Transverse colon (tissue), 4 donors: ENCODE measurements around the gene FSCN2. TPM values are rescaled to one million over a fixed set of nuclear protein-coding genes. Genes with fewer than 3 reads are reported as not detected.

ENCODE experiments used
- DNase-seq: peaks from one replicate; pipeline ENCODE4 v3.0.0-alpha.2; 2019
- H3K27ac ChIP-seq, 4 donors: fragments of 200-600 bp; sonication (generic); 2 replicates each; pipeline ENCODE4 v1.5.1; 2016 to 2018; ENCODE audit warnings: inconsistent platforms in 4 of 4
- H3K27me3 ChIP-seq: fragments of 200-600 bp; sonication (generic); 2 replicates; pipeline ENCODE4 v1.5.1; 2017; ENCODE audit warnings: inconsistent platforms
- H3K36me3 ChIP-seq, 4 donors: fragments of 200-600 bp; sonication (generic); 2 replicates each; pipeline ENCODE4 v1.5.1; 2017 to 2019; ENCODE audit warnings: inconsistent platforms in 4 of 4
- H3K4me1 ChIP-seq, 4 donors: fragments of 200-600 bp; sonication (generic); 2 replicates each; pipeline ENCODE4 v1.5.1; 2017 to 2020; ENCODE audit warnings: inconsistent platforms in 4 of 4
- H3K4me3 ChIP-seq, 4 donors: fragments of 200-600 bp; sonication (generic); 1 replicate in 1 of 4; 2 replicates in 3 of 4; pipeline versions ENCODE4 v1.5.1 to v1.6.1; 2017 to 2019; ENCODE audit warnings: inconsistent platforms in 4 of 4
- H3K9me3 ChIP-seq, 2 donors: fragments of 200-600 bp; sonication (generic); 2 replicates each; pipeline ENCODE4 v1.5.1; 2017 to 2019; ENCODE audit warnings: inconsistent platforms in 2 of 2
- CTCF ChIP-seq, 5 experiments: fragments of 200-600 bp in 3 of 5; fragments of 450-650 bp in 2 of 5; sonication (generic) in 3 of 5; IDR thresholded peaks; 1 replicate in 2 of 5; 2 replicates in 3 of 5; pipeline ENCODE4 v1.5.1; 2016 to 2017; ENCODE audit warnings: antibody characterized with exemption in 5 of 5, inconsistent platforms in 3 of 5, mild to moderate bottlenecking in 2 of 5, moderate library complexity in 1 of 5
- EP300 ChIP-seq: sonication (generic); formaldehyde crosslinking; IDR thresholded peaks from one replicate; pipeline ENCODE4 v1.6.1; 2017; ENCODE audit warnings: antibody characterized with exemption, low read depth
- POLR2A ChIP-seq: fragments of 450-650 bp; IDR thresholded peaks from one replicate; pipeline ENCODE4 v1.6.1; 2016; ENCODE audit warnings: antibody characterized with exemption, mild to moderate bottlenecking, moderate library complexity
- POLR2AphosphoS5 ChIP-seq, 3 donors: sonication (generic); formaldehyde crosslinking; IDR thresholded peaks; one replicate each; pipeline ENCODE4 v1.6.1; 2016; ENCODE audit warnings: antibody characterized with exemption in 3 of 3
- WGBS, 2 donors: methylation state at CpG; one replicate each; pipeline ENCODE4 v1.1.5; 2018; ENCODE audit warnings: low coverage in 1 of 2; 5-methylcytosine and 5-hydroxymethylcytosine counted together
- in situ Hi-C, 4 donors: fragments of 200-750 bp; cut with MboI; loops; one replicate each; pipeline versions ENCODE4 v1.15.0 to v1.15.1; 2017; ENCODE audit warnings: low sequenced_read_pairs in 3 of 4, low pct_ligation_motif_present in 1 of 4, low pct_unique_long_range_greater_than_20kb in 1 of 4
- intact Hi-C: fragments of 100-400 bp; cut with DNase I; formaldehyde crosslinking; loops from one replicate; pipeline ENCODE4 v1.15.1; 2023; ENCODE audit warnings: low total_unique reads
- total RNA-seq, 4 donors: library from RNA; depleted of rRNA; stranded (reverse); fragments of >200 nt; gene quantifications; one replicate each; pipeline ENCODE4 v1.1.0, GENCODE V29; 2016

The FSCN2 gene
- total RNA-seq, 4 donors from 2014 or later: 2.3 to 36.4 (median 17.2) TPM

DNA sequence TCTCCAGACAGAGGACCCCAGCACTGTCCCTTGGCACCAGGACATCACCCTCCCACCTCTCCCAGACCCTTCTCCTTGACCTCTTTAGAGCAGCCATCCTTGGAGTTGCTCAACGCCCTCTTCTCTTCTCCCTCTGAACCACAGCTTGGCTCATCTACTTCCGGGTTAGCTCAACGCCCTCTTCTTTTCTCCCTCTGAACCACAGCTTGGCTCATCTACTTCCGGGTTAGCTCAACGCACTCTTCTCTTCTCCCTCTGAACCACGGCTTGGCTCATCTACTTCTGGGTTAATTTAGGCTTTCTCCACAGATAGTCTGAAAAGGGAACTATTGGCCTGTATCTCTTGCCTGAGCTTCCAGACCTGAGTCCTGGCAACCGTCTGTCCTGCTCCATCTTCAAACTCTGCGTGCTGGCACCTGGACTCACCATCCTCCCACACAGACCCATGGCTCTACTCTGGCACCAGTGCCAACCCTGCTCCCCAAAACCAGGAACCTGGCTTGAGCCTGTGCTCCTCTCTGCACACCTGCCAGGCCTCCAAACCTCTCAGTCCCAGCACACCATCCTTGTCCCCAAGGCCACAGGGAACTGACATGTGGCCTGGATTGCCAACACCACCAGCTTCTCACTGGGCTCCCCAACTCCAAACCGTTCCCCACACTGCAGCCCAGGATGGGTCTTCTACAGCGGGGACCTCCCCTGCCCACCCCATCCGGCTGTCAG is 49.3 kb downstream of the FSCN2 start:
- DNase-seq: no peak
- intact Hi-C loops: no loop called here
- 64 to 83% methylated on average over 5 to 11 of the region's 11 CpGs for WGBS, 2 donors
- H3K27me3 ChIP-seq: no peaks in the 10 kb centered on the region
- TF ChIP-seq POLR2AphosphoS5 (IDR thresholded peaks at IDR 0.05) (no peak), EP300 (no peak), CTCF (IDR thresholded peaks at IDR 0.05) (no peak), POLR2A (no peak)
- peaks cover 0 to 13% (median 2%) of the 10 kb centered on the region in 4 donors for H3K4me1 ChIP-seq
- no peaks in the 10 kb centered on the region for H3K9me3 ChIP-seq
- in situ Hi-C loops: no loop called here
- H3K4me3 ChIP-seq: no peak overlapping the region
- no peaks in the 10 kb centered on the region for H3K36me3 ChIP-seq
- peak overlapping the region in 2 of 4 donors; percentile 13 to 62 for H3K27ac ChIP-seq

GRCh38 chr17:81578038-81578441 is 49.9 kb downstream of the FSCN2 start:
- in situ Hi-C loops (no loop called here), intact Hi-C loops (no loop called here)
- Histone ChIP-seq H3K4me3 (no peak overlapping the region), H3K4me1 (peaks cover 0 to 13% (median 2%) of the 10 kb centered on the region in 4 donors), H3K27me3 (no peaks in the 10 kb centered on the region), H3K36me3 (peaks cover 0 to 4% (median 0%) of the 10 kb centered on the region in 4 donors), H3K27ac (no peak overlapping the region), H3K9me3 (no peaks in the 10 kb centered on the region)
- no peak for DNase-seq
- WGBS, 2 donors: 95 to 100% methylated on average over 3 to 10 of the region's 10 CpGs
- TF ChIP-seq CTCF (IDR thresholded peaks at IDR 0.05): no peak
- TF ChIP-seq POLR2AphosphoS5 (IDR thresholded peaks at IDR 0.05): no peak
- no peak for TF ChIP-seq POLR2A
- no peak for TF ChIP-seq EP300

DNA sequence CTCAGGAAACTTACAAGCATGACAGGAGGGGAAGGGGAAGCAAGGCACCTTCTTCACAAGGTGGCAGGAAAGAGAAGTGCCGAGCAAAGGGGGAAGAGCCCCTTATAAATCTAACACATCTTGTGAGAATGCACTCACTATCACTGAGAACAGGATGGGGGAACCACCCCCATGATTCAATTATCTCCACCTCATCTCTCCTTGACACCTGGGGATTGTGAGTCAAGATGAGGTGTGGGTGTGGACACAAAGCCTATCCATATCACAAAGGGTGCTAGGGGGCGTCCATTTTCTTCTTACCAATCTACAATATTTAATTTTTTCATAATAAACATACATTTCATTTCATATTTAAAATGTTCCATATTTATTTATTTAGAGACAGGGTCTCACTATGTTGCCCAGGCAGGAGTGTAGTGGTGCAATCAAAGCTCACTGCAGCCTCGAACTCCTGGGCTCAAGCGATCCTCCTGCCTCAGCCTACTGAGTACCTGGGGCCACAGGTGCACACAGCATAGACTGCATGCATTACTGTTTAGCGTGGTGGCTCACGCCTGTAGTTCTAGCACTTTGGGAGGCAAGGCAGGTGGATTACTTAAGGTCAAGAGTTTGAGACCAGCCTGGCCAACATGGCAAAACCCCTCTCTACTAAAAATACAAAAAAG is 50.5 kb downstream of the FSCN2 start:
- TF ChIP-seq EP300 (no peak), POLR2AphosphoS5 (IDR thresholded peaks at IDR 0.05) (no peak), POLR2A (no peak), CTCF (IDR thresholded peaks at IDR 0.05) (no peak)
- Histone ChIP-seq H3K27ac (no peak overlapping the region), H3K36me3 (peaks cover 0 to 9% (median 3%) of the 10 kb centered on the region in 4 donors), H3K4me1 (peaks cover 0 to 13% (median 2%) of the 10 kb centered on the region in 4 donors), H3K4me3 (no peak overlapping the region), H3K9me3 (no peaks in the 10 kb centered on the region), H3K27me3 (no peaks in the 10 kb centered on the region)
- 88 to 92% methylated on average over 2 to 6 of the region's 6 CpGs for WGBS, 2 donors
- in situ Hi-C loops: no loop called here
- intact Hi-C loops: no loop called here
- DNase-seq: no peak

DNA sequence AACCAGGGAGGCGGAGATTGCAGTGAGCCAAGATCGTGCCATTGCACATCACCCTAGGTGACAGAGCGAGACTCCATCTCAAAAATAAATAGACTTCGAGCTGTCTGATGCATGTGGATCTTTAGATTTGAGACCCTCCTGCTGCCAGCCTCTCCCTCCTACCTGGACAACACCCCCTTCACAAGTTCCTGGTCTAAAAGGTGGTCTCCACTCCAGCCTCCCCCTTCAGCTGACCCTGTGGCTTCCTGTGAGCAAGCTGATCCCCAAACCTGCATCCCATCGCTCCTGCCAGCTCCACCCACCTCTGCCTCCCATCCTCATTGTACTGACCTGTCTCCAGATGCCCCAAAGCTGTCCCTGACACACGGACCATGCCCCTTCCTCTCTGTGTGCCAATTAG is 51.1 kb downstream of the FSCN2 start:
- no peaks in the 10 kb centered on the region for H3K27me3 ChIP-seq
- 91 to 100% methylated on average over 2 to 6 of the region's 6 CpGs for WGBS, 2 donors
- in situ Hi-C loops (no loop called here), intact Hi-C loops (no loop called here)
- no peak overlapping the region for H3K4me3 ChIP-seq
- H3K9me3 ChIP-seq: no peaks in the 10 kb centered on the region
- H3K4me1 ChIP-seq: peaks cover 0 to 13% (median 2%) of the 10 kb centered on the region in 4 donors
- H3K27ac ChIP-seq: no peak overlapping the region
- TF ChIP-seq POLR2A (no peak), EP300 (no peak), POLR2AphosphoS5 (IDR thresholded peaks at IDR 0.05) (no peak), CTCF (IDR thresholded peaks at IDR 0.05) (no peak)
- H3K36me3 ChIP-seq: peaks cover 0 to 15% (median 7%) of the 10 kb centered on the region in 4 donors
- no peak for DNase-seq
